Measurements from ENCODE around the gene RPL22.

RPL22 gene

GRCh38 chr1:6170742-6171201, 28.6 kb downstream of the RPL22 start:
- DNase-seq = no peak

- no peak for DNase-seq
These were observed 29.2 kb downstream of the RPL22 start for GRCh38 chr1:6170116-6170741.

- DNase-seq = no peak
These were observed 30.3 kb downstream of the RPL22 start for GRCh38 chr1:6168947-6169586.

DNA sequence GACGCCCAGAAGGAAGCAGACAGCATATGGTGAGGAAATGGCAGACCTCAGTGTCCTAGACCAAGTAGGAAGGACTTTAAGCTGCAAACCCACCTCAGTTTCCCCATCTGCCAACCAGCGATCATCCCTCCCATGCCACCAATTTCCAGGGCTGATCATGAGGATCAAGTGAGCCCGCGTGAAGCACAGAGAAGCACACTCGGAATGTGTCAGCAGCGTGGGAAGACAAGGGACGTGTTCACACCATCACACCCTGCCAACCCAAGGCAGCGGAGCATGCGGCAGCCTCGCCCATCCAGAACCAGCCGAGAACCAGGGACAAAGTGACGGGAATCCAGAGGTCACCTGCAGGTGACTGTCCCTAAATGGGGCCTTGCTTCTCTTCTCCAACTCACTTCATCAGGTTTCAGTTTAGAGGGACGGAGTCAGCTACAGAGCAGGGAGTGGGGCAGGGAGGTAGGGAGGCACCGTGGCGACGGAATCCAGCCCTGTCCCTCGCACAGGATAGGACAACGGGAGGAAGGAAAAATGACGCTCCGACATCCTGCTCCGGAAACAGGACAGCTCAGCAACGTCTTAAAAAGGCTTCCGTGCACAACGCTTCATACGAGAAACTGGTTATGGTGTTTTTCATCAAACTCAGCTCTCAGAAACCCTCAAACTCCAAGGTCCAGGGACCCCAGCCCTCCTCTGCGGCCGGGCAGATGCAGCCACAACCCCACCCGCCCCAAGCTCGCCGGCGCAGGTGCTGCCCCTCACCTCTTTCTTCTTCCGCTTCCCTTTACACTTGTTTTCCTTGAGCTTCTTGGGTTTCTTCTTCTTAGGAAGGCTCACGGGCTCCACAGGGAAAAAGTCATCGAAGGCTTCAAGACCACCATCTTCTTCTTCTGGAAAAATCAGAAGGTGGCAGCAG, 31.7 kb downstream of the RPL22 start:
- DNase-seq = no peak

DNA sequence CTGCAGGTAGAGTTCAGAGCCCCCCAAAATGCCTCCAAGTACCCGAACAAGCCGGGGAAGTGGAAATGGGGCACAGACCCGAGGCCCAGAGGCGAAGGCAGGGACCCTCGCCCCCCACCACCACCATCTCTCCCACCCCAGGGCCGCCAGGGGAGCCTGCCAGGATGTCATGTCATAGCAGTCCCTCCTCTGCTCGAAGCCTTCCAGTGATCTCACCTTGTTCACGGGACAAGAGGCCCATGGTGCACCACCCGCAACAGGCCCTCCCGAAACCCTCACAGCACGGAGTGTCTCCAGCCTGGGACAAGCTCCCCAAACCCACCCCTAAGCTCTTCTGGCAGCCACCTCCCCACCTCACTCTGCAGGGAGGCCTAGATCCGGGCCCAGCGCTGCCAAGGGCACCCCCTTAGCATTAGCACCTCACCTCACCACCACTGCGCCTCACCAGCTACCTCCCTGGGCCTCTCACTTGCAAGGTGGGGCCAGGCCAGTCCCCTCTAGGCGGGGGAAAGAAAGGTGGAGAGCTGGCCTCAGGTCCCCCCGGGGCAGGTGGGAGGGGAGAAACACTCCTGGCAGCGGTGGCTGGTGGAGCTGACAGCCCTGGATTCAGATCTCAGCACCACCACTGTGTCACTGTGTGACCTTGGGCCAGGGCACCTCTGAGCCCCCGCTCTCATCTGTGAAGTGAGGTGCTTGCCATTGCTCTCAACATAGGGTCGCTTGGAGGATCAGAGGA, 32.6 kb downstream of the RPL22 start:
- DNase-seq = no peak

GRCh38 chr1:6166221-6166620, 33.2 kb downstream of the RPL22 start:
- no peak for DNase-seq

DNA sequence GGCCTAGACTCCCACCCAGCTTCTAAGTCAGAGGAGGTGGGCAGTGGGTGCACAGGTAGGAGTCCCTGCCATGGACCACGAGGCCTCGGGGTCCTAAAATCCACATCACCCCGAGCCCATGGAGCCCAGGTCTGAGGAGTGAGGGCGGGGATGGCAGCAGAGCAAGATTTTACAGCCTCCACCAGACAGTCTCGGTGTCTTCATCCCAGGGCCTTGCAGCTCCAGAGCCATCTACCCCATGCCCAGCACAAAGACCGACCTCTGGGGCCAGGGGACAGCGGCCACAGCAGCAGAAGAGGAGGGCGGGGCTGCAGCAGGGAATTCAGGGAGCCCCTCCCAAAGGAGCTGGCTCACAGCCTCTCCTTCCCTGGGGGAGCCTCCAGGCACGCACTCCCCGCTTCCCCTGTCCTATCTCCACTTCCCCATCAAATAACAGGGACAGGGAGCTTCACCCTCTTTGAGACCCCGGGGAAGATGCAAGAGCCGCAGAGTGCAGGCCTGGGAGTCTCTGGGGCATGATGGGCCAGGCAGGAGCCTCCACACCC, 33.9 kb downstream of the RPL22 start:
- no peak for DNase-seq

GRCh38 chr1:6165027-6165426, 34.4 kb downstream of the RPL22 start:
- DNase-seq = no peak

GRCh38 chr1:6163973-6164617, 35.3 kb downstream of the RPL22 start:
- no peak for DNase-seq

GRCh38 chr1:6163191-6163972, 36.0 kb downstream of the RPL22 start:
- DNase-seq = no peak

DNA sequence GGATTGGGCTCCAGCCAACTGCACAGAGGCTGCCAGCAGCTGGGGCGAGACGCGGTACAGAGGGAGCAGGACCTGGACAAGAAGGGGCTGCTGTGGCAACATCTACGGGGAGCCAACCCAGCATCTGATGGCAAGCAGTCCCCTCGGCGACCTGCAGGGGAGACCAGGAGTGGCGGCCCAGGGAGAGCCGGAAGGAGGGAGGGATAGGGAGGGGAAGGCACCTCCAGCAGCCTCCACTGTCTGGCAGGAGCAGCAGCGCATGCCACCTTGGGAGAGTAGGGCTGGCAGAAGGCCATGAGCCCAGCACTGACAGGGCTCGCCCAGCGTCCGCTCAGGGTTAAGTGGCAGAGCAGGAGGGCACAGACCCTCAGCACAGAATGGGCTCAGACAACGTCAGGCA, 36.6 kb downstream of the RPL22 start:
- DNase-seq = no peak

DNA sequence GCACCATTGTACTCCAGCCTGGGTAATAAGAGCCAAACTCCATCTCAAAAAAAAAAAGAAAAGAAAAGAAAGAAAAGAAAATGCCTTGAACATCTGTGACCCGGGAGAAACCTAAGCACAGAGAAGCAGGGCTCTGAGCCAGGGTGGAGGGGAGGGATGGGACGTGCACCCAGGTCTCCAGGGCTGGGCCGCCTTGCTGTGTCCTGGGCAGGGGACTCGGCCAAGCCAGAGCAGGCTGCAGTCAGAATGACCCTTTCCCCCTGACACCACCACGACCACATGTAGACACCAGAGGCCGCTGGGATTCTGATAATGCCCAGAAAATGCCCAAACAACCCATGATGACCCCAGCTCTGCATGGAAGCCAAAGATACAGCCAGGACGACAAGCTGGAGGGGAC, 37.1 kb downstream of the RPL22 start:
- DNase-seq = no peak

DNA sequence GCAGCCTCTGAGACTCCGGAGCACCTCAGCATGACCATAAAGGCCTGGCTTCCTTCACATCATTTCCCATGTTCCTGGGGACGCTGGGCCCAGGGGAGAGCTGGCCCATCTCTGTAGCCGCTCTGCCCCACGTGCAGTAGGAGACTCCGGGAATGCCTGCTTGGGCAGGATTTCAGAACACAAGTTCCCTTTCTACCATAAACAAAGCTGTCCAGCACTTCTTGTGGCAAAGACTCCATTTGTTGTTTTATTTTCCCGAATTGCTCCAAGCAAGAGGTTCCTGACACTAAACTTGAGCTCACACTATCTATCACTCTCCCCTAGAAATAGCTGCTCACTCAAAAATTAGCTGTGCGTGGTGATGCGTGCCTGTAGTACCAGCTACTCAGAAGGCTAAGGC, 41.2 kb downstream of the RPL22 start:
- DNase-seq = no peak

GRCh38 chr1:6157528-6158174, 41.7 kb downstream of the RPL22 start:
- peak; percentile 27 for DNase-seq

DNA sequence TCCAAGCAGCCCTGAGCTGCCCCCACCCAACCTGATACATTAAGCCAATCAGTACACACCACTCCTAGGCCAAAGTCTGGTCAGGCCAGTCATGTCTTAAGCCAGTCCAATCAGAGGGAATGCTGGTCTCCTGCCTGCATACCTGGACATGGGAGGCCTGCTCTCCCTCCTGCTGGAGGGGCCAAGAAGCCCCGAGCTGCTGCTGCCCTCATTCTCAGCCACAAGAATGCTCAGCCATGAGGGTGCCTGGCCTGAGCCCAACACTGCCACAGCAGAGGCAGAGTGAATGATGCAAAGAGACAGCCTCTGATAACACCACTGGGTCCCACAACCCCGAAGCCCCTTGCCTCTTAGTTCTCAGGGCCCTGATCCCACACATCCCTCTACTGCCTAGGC, 42.3 kb downstream of the RPL22 start:
- DNase-seq = no peak

DNA sequence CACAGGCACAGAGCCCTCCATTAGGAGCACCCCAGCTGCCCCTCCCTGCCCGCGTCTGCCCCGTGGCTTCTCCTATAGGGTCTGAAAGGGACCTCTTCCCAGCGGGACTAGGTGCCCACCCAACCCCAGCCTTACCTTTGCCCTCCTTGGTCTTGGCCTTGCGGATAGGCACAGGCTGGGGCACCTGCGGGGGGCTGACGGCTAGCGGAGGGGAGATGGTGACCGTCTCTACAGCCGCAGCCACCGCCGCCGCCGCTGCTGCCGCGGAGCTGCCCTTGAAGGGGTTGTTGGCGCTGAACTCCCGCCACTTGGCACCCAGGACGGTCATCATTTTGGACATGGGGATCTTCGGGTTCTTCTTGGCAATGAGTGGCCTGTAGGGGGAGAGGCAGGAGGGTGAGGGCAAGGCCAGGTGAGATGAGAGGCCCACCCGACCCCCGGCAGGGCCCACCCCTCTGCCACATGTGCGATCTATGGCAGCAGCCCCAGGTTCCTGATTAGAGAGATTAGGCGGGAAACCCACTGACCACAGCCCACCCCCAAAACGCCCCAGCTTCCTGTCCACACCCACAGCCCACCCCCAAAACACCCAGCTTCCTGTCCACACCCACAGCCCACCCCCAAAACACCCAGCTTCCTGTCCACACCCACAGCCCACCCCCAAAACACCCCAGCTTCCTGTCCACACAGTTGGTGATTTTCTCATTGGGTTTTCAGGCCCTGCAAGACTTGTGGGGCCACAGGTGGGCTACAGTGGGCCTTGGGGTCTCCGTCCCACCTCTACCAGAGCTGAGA, 44.7 kb downstream of the RPL22 start:
- no peak for DNase-seq

- DNase-seq = no peak
These were observed 46.5 kb downstream of the RPL22 start for GRCh38 chr1:6152882-6153281.

DNA sequence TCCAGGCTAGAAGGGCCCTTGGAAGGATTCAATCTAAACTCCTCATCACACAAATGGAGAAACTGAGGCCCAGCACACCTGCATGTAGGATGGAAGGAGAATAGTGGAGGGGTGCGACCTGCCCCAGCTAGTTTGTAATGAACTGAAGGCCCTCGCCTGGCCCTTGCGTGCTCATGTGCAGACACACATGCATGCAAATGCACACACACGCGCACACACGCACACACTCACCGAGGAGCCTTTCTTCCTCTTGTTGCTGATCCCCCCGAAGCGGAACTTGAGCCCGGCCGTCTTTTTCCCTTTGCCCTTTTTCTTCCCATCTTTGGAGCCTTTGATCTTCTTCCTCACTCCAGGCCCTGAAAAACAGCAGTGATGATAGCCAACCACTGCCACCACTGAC, 47.2 kb downstream of the RPL22 start:
- no peak for DNase-seq

DNA sequence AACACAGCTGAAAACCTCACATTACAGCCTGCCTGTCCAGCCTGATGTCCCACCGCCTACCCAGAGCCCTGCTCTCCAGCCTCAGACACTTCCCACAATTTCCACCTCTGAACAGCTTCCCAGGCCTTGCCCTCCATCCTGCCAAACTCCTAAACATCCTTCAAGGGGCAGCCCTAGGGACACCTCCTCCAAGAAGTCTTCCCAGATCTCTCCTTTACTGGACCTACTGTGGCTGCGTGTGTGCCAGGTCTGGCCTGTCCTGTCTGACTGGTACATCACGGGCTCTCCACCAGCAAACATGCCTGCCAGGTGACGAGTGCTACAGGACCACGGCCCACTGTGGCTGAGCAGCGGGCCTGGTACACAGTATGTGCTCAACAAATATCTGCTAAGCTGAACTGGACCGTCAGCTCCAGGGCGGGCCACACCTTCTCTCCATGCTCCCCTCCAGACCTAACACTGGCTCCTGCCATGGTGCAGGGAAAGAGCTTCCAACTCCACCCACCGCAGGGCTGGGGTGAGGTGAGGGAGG, 48.0 kb downstream of the RPL22 start:
- DNase-seq = no peak

Measured in fibroblast of skin of right quadriceps (primary cell).